H1 (cell line): ENCODE measurements around the gene PORCN. TPM values are rescaled to one million over a fixed set of nuclear protein-coding genes. Genes with fewer than 3 reads are reported as not detected.

ENCODE experiments used
- CTCF ChIA-PET: fragments of 300-600 bp; sonication (Branson Sonifier 250); formaldehyde crosslinking; loops from one replicate; lab custom pipeline; 2021; ENCODE audit not compliant: partially characterized antibody; lab: Charles Lee
- POLR2A ChIA-PET: fragments of 300-600 bp; sonication (Branson Sonifier 250); formaldehyde crosslinking; loops from one replicate; lab custom pipeline; 2021; ENCODE audit warnings: inconsistent platforms; ENCODE audit not compliant: partially characterized antibody; lab: Charles Lee
- DNase-seq, 2 experiments: peaks; one replicate each; pipeline versions ENCODE4 v3.0.0 to v3.0.0-alpha.2; 2010 to 2022; ENCODE audit warnings: low spot score in 2 of 2, low read depth in 1 of 2, mixed read lengths in 1 of 2
- FAIRE-seq: peaks from 2 replicates; lab custom pipeline; 2011; peaks lifted over from hg19 to GRCh38; lab: Jason Lieb, UNC
- H2AFZ ChIP-seq: 2 replicates; pipeline ENCODE4 v1.8.1; 2012; ENCODE audit warnings: low read length, inconsistent platforms
- H2AK5ac ChIP-seq: 2 replicates; pipeline ENCODE4 v1.6.1; 2013; ENCODE audit warnings: low read depth, low read length
- H2BK120ac ChIP-seq: replicated peaks from 2 replicates; pipeline ENCODE3; 2013; ENCODE audit warnings: low read depth, low read length, inconsistent platforms
- H2BK12ac ChIP-seq: 2 replicates; pipeline ENCODE4 v1.6.1; 2013; ENCODE audit warnings: low read depth, low read length
- H2BK15ac ChIP-seq: 2 replicates; pipeline ENCODE4 v1.6.1; 2013; ENCODE audit warnings: low read length
- H2BK20ac ChIP-seq: 2 replicates; pipeline ENCODE4 v1.6.1; 2013; ENCODE audit warnings: low read length
- H2BK5ac ChIP-seq: 2 replicates; pipeline ENCODE4 v1.6.1; 2013; ENCODE audit warnings: low read depth, low read length
- H3K14ac ChIP-seq: 2 replicates; pipeline ENCODE4 v1.6.1; 2013; ENCODE audit warnings: inconsistent platforms; ENCODE audit not compliant: insufficient read length
- H3K18ac ChIP-seq: 2 replicates; pipeline ENCODE4 v1.6.1; 2013; ENCODE audit warnings: low read length; ENCODE audit errors: extremely low read depth
- H3K23ac ChIP-seq: 2 replicates; pipeline ENCODE4 v1.6.1; 2013; ENCODE audit warnings: inconsistent platforms; ENCODE audit not compliant: insufficient read length
- H3K23me2 ChIP-seq: 2 replicates; pipeline ENCODE4 v1.6.1; 2013; ENCODE audit warnings: low read depth, low read length
- H3K27ac ChIP-seq: 2 replicates; pipeline ENCODE4 v1.6.1; 2011; ENCODE audit warnings: low read depth, low read length, inconsistent platforms
- H3K27me3 ChIP-seq, 4 experiments: replicated peaks in 1 of 4; 1 replicate in 1 of 4; 2 replicates in 3 of 4; pipeline versions ENCODE4 v1.6.1 to v1.8.1; 2011 to 2013; ENCODE audit warnings: low read length in 3 of 4, mild to moderate bottlenecking in 3 of 4, inconsistent platforms in 2 of 4, mixed read lengths in 2 of 4, moderate library complexity in 1 of 4; ENCODE audit not compliant: control insufficient read depth in 3 of 4, insufficient read depth in 3 of 4; ENCODE audit errors: extremely low read depth in 1 of 4
- H3K36me3 ChIP-seq, 4 experiments: 2 replicates each; pipeline versions ENCODE4 v1.6.1 to v1.8.1; 2011 to 2013; ENCODE audit warnings: mild to moderate bottlenecking in 4 of 4, low read length in 3 of 4, moderate library complexity in 2 of 4, control low read depth in 1 of 4, inconsistent platforms in 1 of 4; ENCODE audit not compliant: insufficient read depth in 4 of 4, control insufficient read depth in 2 of 4
- H3K4ac ChIP-seq: replicated peaks from 2 replicates; pipeline ENCODE3; 2013; ENCODE audit warnings: low read length, low read depth, mixed read lengths, inconsistent platforms; ENCODE audit not compliant: insufficient read length
- H3K4me1 ChIP-seq, 4 experiments: replicated peaks in 1 of 4; 1 replicate in 1 of 4; 2 replicates in 3 of 4; pipeline versions ENCODE4 v1.6.1 to v1.8.1; 2011 to 2013; ENCODE audit warnings: low read length in 3 of 4, inconsistent platforms in 2 of 4, mixed read lengths in 1 of 4; ENCODE audit not compliant: insufficient read depth in 4 of 4, control insufficient read depth in 3 of 4
- H3K4me2 ChIP-seq, 2 experiments: 2 replicates each; pipeline versions ENCODE4 v1.6.1 to v1.8.1; 2011 to 2013; ENCODE audit warnings: low read depth in 2 of 2, low read length in 2 of 2, control low read depth in 1 of 2, inconsistent platforms in 1 of 2, mild to moderate bottlenecking in 1 of 2; ENCODE audit not compliant: insufficient read depth in 1 of 2
- H3K4me3 ChIP-seq, 4 experiments: fragments of 200-600, 300-600 bp in 1 of 4; sonication (generic), shearing (Covaris generic), sonication (Bioruptor Twin) in 1 of 4; 2 replicates each; pipeline versions ENCODE4 v1.5.1 to v1.8.1; 2011 to 2016; ENCODE audit warnings: low read length in 4 of 4, low read depth in 3 of 4, control low read depth in 2 of 4, inconsistent platforms in 2 of 4, mild to moderate bottlenecking in 2 of 4, mixed read lengths in 1 of 4, moderate library complexity in 1 of 4; ENCODE audit not compliant: insufficient read depth in 2 of 4; ENCODE audit errors: extremely low read depth in 1 of 4
- H3K56ac ChIP-seq: replicated peaks from 2 replicates; pipeline ENCODE3; 2013; ENCODE audit warnings: low read depth, mild to moderate bottlenecking, mixed read lengths, low read length, inconsistent platforms; ENCODE audit not compliant: insufficient read length
- H3K79me1 ChIP-seq: 2 replicates; pipeline ENCODE4 v1.6.1; 2013; ENCODE audit warnings: low read depth, low read length, control low read depth
- H3K79me2 ChIP-seq, 2 experiments: 2 replicates each; pipeline versions ENCODE4 v1.6.1 to v1.8.1; 2012 to 2013; ENCODE audit warnings: low read length in 2 of 2, mild to moderate bottlenecking in 2 of 2, inconsistent platforms in 1 of 2; ENCODE audit not compliant: insufficient read depth in 2 of 2, control insufficient read depth in 1 of 2
- H3K9ac ChIP-seq, 4 experiments: replicated peaks in 1 of 4; 1 replicate in 1 of 4; 2 replicates in 3 of 4; pipeline versions ENCODE4 v1.6.1 to v1.8.1; 2011 to 2013; ENCODE audit warnings: low read depth in 3 of 4, low read length in 3 of 4, control low read depth in 2 of 4, mild to moderate bottlenecking in 2 of 4, moderate library complexity in 2 of 4, inconsistent platforms in 1 of 4; ENCODE audit errors: extremely low read depth in 1 of 4
- H3K9me3 ChIP-seq, 2 experiments: 2 replicates each; pipeline versions ENCODE4 v1.6.1 to v1.8.1; 2012 to 2013; ENCODE audit warnings: mild to moderate bottlenecking in 2 of 2, moderate library complexity in 2 of 2, control low read depth in 1 of 2, inconsistent platforms in 1 of 2, low read depth in 1 of 2, low read length in 1 of 2, mixed read lengths in 1 of 2; ENCODE audit not compliant: insufficient read depth in 2 of 2
- H4K20me1 ChIP-seq, 2 experiments: replicated peaks in 1 of 2; 2 replicates each; pipeline versions ENCODE3 to v1.8.1; 2011 to 2013; ENCODE audit warnings: inconsistent platforms in 2 of 2, low read length in 2 of 2, mild to moderate bottlenecking in 1 of 2; ENCODE audit not compliant: insufficient read depth in 2 of 2, control insufficient read depth in 1 of 2
- H4K5ac ChIP-seq: 2 replicates; pipeline ENCODE4 v1.6.1; 2013; ENCODE audit warnings: low read length, low read depth, mixed read lengths, inconsistent platforms; ENCODE audit not compliant: insufficient read length
- H4K8ac ChIP-seq: 2 replicates; pipeline ENCODE4 v1.8.0; 2013; ENCODE audit warnings: mild to moderate bottlenecking, moderate library complexity, low read length, inconsistent platforms; ENCODE audit not compliant: insufficient read depth; ENCODE audit errors: extremely low read depth
- H4K91ac ChIP-seq: replicated peaks from 2 replicates; pipeline ENCODE3; 2013; ENCODE audit warnings: low read length, mixed read lengths, inconsistent platforms; ENCODE audit not compliant: insufficient read length
- CTBP2 ChIP-seq: IDR thresholded peaks from 2 replicates; pipeline ENCODE4 v1.7.0; 2011; ENCODE audit warnings: borderline replicate concordance, mild to moderate bottlenecking, moderate library complexity, mixed read lengths, low read length; ENCODE audit not compliant: insufficient read depth, insufficient read length
- WGBS, 2 experiments: shearing (Covaris generic) in 1 of 2; methylation state at CpG; one replicate each; pipeline versions ENCODE4 v1.1.6 to v1.1.7; 2013 to 2015; ENCODE audit warnings: low lambda C conversion rate in 2 of 2, mixed read lengths in 2 of 2, inconsistent platforms in 1 of 2, low coverage in 1 of 2, missing lambda C conversion rate in 1 of 2; ENCODE audit not compliant: insufficient replicate concordance in 2 of 2, insufficient coverage in 1 of 2, insufficient read length in 1 of 2; ENCODE audit errors: extremely low coverage in 1 of 2, missing lambda C conversion rate in 1 of 2; 5-methylcytosine and 5-hydroxymethylcytosine counted together
- polyA plus RNA-seq, 7 experiments: library from polyadenylated mRNA; depleted of rRNA in 3 of 7; stranded (reverse) in 5 of 7; unstranded in 2 of 7; fragments of >200 nt in 5 of 7; fragments of 200-250 nt in 2 of 7; gene quantifications; 1 replicate in 5 of 7; 2 replicates in 1 of 7; 4 replicates in 1 of 7; pipeline versions ENCODE4 v1.2.1 to v1.2.3, GENCODE V29; 2011 to 2013; ENCODE audit warnings: missing spikeins in 2 of 7, mixed read lengths in 2 of 7
- total RNA-seq: library from RNA; stranded (reverse); fragmentation: NEBNext Ultra II Directional; extraction: Animal tissue kit (Norgen Biotek cat#: 25700); gene quantifications from 2 replicates; pipeline ENCODE4 v1.2.1, GENCODE V29; 2021

PORCN gene
- total and polyA plus RNA-seq, 2 of the 8 experiments (the other 6 are each of a cell fraction or from before 2014, with no cell fraction given): 14.6 to 34.1 TPM

DNA sequence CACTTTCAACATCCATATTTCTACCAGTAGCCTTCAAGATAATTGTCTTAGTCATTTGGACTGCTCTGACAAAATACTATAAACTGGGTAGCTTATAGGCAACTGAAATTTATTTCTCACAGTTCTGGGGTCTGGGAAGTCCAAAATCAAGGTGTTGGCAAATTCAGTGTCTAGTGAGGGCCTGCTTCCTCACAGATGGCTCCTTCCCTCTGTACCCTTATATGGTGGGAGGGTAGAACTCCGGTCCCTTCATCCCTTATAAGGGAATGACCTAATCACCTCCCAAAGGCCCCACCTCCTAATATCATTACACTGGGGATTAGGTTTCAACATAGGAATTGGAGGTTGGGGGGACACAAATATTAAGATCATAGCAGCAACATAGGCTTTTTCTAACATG is 23.4 kb downstream of the PORCN start:
- H2BK120ac ChIP-seq: no peak overlapping the region
- H3K9ac ChIP-seq: no peak overlapping the region
- H3K14ac ChIP-seq: no peak overlapping the region
- ChIA-PET POLR2A (interaction anchor here (0.8 to 3.3 kb wide), 2 partner anchors 38 to 46 kb away, joined by 3 to 10 read pairs; no protein-coding TSS in a partner anchor), CTCF (no interaction called here)
- no peak overlapping the region for H3K23ac ChIP-seq
- H3K27ac ChIP-seq: no peak overlapping the region
- H3K36me3 ChIP-seq: peaks cover 0 to 23% (median 12%) of the 10 kb centered on the region in 4 experiments; a peak in 6 of 8 replicates
- no peak overlapping the region for H3K4me3 ChIP-seq
- no peak overlapping the region for H3K4me2 ChIP-seq
- no peak overlapping the region for H2BK12ac ChIP-seq
- no peak overlapping the region for H4K91ac ChIP-seq
- H2BK15ac ChIP-seq: no peak overlapping the region
- no peak overlapping the region for H4K5ac ChIP-seq
- H4K20me1 ChIP-seq: no peaks in the 10 kb centered on the region
- 89% methylated on average over 1 of the region's 1 CpG; no CpG with 5 or more reads in 1 of the 2 experiments for WGBS, 2 experiments
- H3K56ac ChIP-seq: no peak overlapping the region
- FAIRE-seq: no peak
- H2AFZ ChIP-seq: no peak overlapping the region
- DNase-seq: no peak
- no peaks in the 10 kb centered on the region for H3K79me2 ChIP-seq
- no peaks in the 10 kb centered on the region for H3K23me2 ChIP-seq
- H3K79me1 ChIP-seq: no peaks in the 10 kb centered on the region
- no peaks in the 10 kb centered on the region for H3K4me1 ChIP-seq
- H3K27me3 ChIP-seq: no peaks in the 10 kb centered on the region
- H4K8ac ChIP-seq: no peak overlapping the region
- no peaks in the 10 kb centered on the region for H3K9me3 ChIP-seq
- no peak overlapping the region for H3K4ac ChIP-seq
- H2AK5ac ChIP-seq: no peak overlapping the region
- H3K18ac ChIP-seq: no peak overlapping the region
- H2BK5ac ChIP-seq: no peak overlapping the region
- no peak overlapping the region for H2BK20ac ChIP-seq
- TF ChIP-seq CTBP2: no peak
